K562 (cell line): ENCODE results near the gene CD19. TPM values are rescaled to one million over a fixed set of nuclear protein-coding genes. Genes with fewer than 3 reads are reported as not detected.

Source experiments
- ASH1L ChIP-seq: fragments of 450-650 bp; IDR thresholded peaks from 2 replicates; pipeline ENCODE4 v1.6.1; 2018; ENCODE audit warnings: borderline replicate concordance, mild to moderate bottlenecking, low read depth; ENCODE audit not compliant: partially characterized antibody
- BRD9 ChIP-seq: fragments of 450-650 bp; IDR thresholded peaks from 2 replicates; pipeline ENCODE4 v1.6.1; 2018; ENCODE audit warnings: low read depth; ENCODE audit not compliant: partially characterized antibody
- CBFA2T2 ChIP-seq: fragments of 450-650 bp; conservative IDR thresholded peaks from 2 replicates; pipeline ENCODE4 v1.6.1; 2017; ENCODE audit warnings: mild to moderate bottlenecking
- HLTF ChIP-seq: fragments of 450-650 bp; IDR thresholded peaks from 2 replicates; pipeline ENCODE4 v1.6.1; 2016
- MXD1 ChIP-seq: fragments of 250-450 bp; sonication (Bioruptor Pico); IDR thresholded peaks from 2 replicates; pipeline ENCODE4 v1.8.0; 2021; ENCODE audit warnings: borderline replicate concordance, mild to moderate bottlenecking, moderate library complexity; ENCODE audit not compliant: poor library complexity, severe bottlenecking
- NFE2 ChIP-seq: IDR thresholded peaks from 2 replicates; pipeline ENCODE4 v1.6.1; 2014; ENCODE audit warnings: antibody characterized with exemption, low read depth
- PTTG1 ChIP-seq: fragments of 450-650 bp; IDR thresholded peaks from 2 replicates; pipeline ENCODE4 v1.6.1; 2016; ENCODE audit warnings: low read depth, mild to moderate bottlenecking, missing genetic modification characterization, missing compliant biosample characterization
- TBP ChIP-seq: optimal IDR thresholded peaks from 2 replicates; pipeline ENCODE3; 2011; ENCODE audit warnings: low read depth, low read length, improper control_type of control experiment
- ZFP91 ChIP-seq: sonication (generic); formaldehyde crosslinking; IDR thresholded peaks from 2 replicates; pipeline ENCODE4 v1.8.0; 2022; ENCODE audit warnings: mild to moderate bottlenecking, missing genetic modification reagents
- ZNF277 ChIP-seq: fragments of 250-450 bp; sonication (Bioruptor Pico); IDR thresholded peaks from 2 replicates; pipeline ENCODE4 v1.8.0; 2022; ENCODE audit warnings: inconsistent platforms, mild to moderate bottlenecking, moderate library complexity, borderline replicate concordance
- ZNF3 ChIP-seq: fragments of 250-450 bp; sonication (Bioruptor Pico); IDR thresholded peaks from 2 replicates; pipeline ENCODE4 v1.5.0; 2021; ENCODE audit warnings: mild to moderate bottlenecking, moderate library complexity
- ZNF57 ChIP-seq: fragments of 450-650 bp; formaldehyde crosslinking; IDR thresholded peaks from 2 replicates; pipeline ENCODE4 v1.4.0; 2020; ENCODE audit warnings: mild to moderate bottlenecking, moderate library complexity
- ZNF766 ChIP-seq: fragments of 200-800 bp; sonication (Bioruptor generic); conservative IDR thresholded peaks from 2 replicates; pipeline ENCODE4 v1.6.1; 2016; ENCODE audit warnings: missing genetic modification characterization, missing compliant biosample characterization
- polyA plus RNA-seq, 8 experiments: library from polyadenylated mRNA; depleted of rRNA in 4 of 8; stranded (reverse) in 5 of 8; unstranded in 3 of 8; fragments of >200 nt; fragmentation: Nextera tagmentation in 2 of 8; fragmentation: Illumina TruSeq in 1 of 8; extraction: Ambion mirVana in 2 of 8; extraction: Trizol in 1 of 8; gene quantifications; 2 replicates each; pipeline versions ENCODE4 v1.2.1 to v1.2.3, GENCODE V29; 2011 to 2014; ENCODE audit warnings: inconsistent platforms in 1 of 8, missing spikeins in 1 of 8
- total RNA-seq, 7 experiments: library from RNA; depleted of rRNA in 6 of 7; stranded (reverse); fragments of >200 nt in 6 of 7; fragmentation: Illumina TruSeq in 2 of 7; extraction: Trizol in 2 of 7; gene quantifications; 2 replicates each; pipeline versions ENCODE4 v1.2.1 to v1.2.3, GENCODE V29; 2011 to 2021; ENCODE audit warnings: low replicate concordance in 1 of 7
- TF ChIP-seq, protein P1 (sequence below): fragments of 250-450 bp; sonication (Bioruptor Pico); IDR thresholded peaks from 2 replicates; pipeline ENCODE4 v1.5.0; 2022; ENCODE audit warnings: mild to moderate bottlenecking
- TF ChIP-seq, protein P2 (sequence below): sonication (generic); formaldehyde crosslinking; IDR thresholded peaks from 2 replicates; pipeline ENCODE4 v1.8.0; 2023; ENCODE audit warnings: mild to moderate bottlenecking, missing genetic modification reagents
- TF ChIP-seq, protein P3 (sequence below): sonication (generic); formaldehyde crosslinking; IDR thresholded peaks from 2 replicates; pipeline ENCODE4 v1.8.0; 2022; ENCODE audit warnings: mild to moderate bottlenecking, low read depth, missing genetic modification reagents

Gene CD19
- total and polyA plus RNA-seq, 9 of the 15 experiments (the other 6 are each of a cell fraction or from before 2014, with no cell fraction given): 0.27 to 3.7 (median 2.0) TPM; not detected in 1

- TF ChIP-seq, protein P1, sequence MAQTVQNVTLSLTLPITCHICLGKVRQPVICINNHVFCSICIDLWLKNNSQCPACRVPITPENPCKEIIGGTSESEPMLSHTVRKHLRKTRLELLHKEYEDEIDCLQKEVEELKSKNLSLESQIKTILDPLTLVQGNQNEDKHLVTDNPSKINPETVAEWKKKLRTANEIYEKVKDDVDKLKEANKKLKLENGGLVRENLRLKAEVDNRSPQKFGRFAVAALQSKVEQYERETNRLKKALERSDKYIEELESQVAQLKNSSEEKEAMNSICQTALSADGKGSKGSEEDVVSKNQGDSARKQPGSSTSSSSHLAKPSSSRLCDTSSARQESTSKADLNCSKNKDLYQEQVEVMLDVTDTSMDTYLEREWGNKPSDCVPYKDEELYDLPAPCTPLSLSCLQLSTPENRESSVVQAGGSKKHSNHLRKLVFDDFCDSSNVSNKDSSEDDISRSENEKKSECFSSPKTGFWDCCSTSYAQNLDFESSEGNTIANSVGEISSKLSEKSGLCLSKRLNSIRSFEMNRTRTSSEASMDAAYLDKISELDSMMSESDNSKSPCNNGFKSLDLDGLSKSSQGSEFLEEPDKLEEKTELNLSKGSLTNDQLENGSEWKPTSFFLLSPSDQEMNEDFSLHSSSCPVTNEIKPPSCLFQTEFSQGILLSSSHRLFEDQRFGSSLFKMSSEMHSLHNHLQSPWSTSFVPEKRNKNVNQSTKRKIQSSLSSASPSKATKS (CRISPR knock-in tag): no peak
- peak; percentile 87 for TF ChIP-seq ASH1L
- TF ChIP-seq ZNF277: no peak
- TF ChIP-seq PTTG1 (tag): no peak
- TF ChIP-seq, protein P2, sequence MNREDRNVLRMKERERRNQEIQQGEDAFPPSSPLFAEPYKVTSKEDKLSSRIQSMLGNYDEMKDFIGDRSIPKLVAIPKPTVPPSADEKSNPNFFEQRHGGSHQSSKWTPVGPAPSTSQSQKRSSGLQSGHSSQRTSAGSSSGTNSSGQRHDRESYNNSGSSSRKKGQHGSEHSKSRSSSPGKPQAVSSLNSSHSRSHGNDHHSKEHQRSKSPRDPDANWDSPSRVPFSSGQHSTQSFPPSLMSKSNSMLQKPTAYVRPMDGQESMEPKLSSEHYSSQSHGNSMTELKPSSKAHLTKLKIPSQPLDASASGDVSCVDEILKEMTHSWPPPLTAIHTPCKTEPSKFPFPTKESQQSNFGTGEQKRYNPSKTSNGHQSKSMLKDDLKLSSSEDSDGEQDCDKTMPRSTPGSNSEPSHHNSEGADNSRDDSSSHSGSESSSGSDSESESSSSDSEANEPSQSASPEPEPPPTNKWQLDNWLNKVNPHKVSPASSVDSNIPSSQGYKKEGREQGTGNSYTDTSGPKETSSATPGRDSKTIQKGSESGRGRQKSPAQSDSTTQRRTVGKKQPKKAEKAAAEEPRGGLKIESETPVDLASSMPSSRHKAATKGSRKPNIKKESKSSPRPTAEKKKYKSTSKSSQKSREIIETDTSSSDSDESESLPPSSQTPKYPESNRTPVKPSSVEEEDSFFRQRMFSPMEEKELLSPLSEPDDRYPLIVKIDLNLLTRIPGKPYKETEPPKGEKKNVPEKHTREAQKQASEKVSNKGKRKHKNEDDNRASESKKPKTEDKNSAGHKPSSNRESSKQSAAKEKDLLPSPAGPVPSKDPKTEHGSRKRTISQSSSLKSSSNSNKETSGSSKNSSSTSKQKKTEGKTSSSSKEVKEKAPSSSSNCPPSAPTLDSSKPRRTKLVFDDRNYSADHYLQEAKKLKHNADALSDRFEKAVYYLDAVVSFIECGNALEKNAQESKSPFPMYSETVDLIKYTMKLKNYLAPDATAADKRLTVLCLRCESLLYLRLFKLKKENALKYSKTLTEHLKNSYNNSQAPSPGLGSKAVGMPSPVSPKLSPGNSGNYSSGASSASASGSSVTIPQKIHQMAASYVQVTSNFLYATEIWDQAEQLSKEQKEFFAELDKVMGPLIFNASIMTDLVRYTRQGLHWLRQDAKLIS (CRISPR knock-in tag): no peak
- TF ChIP-seq, protein P3, sequence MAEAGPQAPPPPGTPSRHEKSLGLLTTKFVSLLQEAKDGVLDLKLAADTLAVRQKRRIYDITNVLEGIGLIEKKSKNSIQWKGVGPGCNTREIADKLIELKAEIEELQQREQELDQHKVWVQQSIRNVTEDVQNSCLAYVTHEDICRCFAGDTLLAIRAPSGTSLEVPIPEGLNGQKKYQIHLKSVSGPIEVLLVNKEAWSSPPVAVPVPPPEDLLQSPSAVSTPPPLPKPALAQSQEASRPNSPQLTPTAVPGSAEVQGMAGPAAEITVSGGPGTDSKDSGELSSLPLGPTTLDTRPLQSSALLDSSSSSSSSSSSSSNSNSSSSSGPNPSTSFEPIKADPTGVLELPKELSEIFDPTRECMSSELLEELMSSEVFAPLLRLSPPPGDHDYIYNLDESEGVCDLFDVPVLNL (CRISPR knock-in tag): peak; percentile 78
- no peak for TF ChIP-seq ZNF3 (CRISPR knock-in tag)
- peak; percentile 97 for TF ChIP-seq CBFA2T2
- TF ChIP-seq MXD1: peak; percentile 19
- 0 out of 2 replicates have a peak, but pooled peaks have one; percentile 30 for TF ChIP-seq ZNF766 (CRISPR knock-in tag)
- no peak for TF ChIP-seq BRD9
- TF ChIP-seq HLTF: no peak
- no peak for TF ChIP-seq ZNF57 (CRISPR knock-in tag)
- peak; percentile 90 for TF ChIP-seq TBP
- TF ChIP-seq ZFP91 (CRISPR knock-in tag): no peak
- peak; percentile 10; the same call in 1 of the 2 replicates for TF ChIP-seq NFE2
These were observed 42.8 kb downstream of the CD19 start, which contains the start of gene SPNS1 (continued) for GRCh38 chr16:28974437-28975157.
